HG02588 (cell line): Measurements from ENCODE around the gene MAPK10.
A peak's percentile ranks its signal among the peaks of the same experiment; 100 is the strongest.
"Not testable (repeated sequence)": the region's sequence is repeated elsewhere in the genome, so short reads cannot be mapped to it uniquely, and the experiment has no call there.

ENCODE experiments used
- ATAC-seq: cut with Tn5 transposase; IDR thresholded peaks from one replicate; pipeline ENCODE4 v1.9.1; 2021; ENCODE audit warnings: mild to moderate bottlenecking, moderate library complexity; ENCODE audit not compliant: unreplicated experiment

The MAPK10 gene

GRCh38 chr4:86043755-86044592 is 315.9 kb downstream of the MAPK10 start:
- no peak for ATAC-seq

GRCh38 chr4:86038037-86038436 is 321.8 kb downstream of the MAPK10 start:
- no peak for ATAC-seq

GRCh38 chr4:86036736-86037135 is 323.1 kb downstream of the MAPK10 start:
- ATAC-seq, result no peak

GRCh38 chr4:86035688-86036087 is 324.2 kb downstream of the MAPK10 start:
- ATAC-seq, result no peak

- no peak for ATAC-seq
Measured at GRCh38 chr4:86034616-86035015, 325.2 kb downstream of the MAPK10 start.

- no peak for ATAC-seq
Measured at GRCh38 chr4:86033171-86033570, 326.7 kb downstream of the MAPK10 start.

GRCh38 chr4:86032476-86033022 is 327.3 kb downstream of the MAPK10 start:
- no peak for ATAC-seq

- ATAC-seq, result no peak
Measured at GRCh38 chr4:86031927-86032326, 327.9 kb downstream of the MAPK10 start.

GRCh38 chr4:86026720-86027119 is 333.1 kb downstream of the MAPK10 start:
- ATAC-seq, result no peak

- not testable (repeated sequence) for ATAC-seq
Measured at GRCh38 chr4:86021671-86022070, 338.2 kb downstream of the MAPK10 start.

- ATAC-seq, result no peak
Measured at GRCh38 chr4:86019906-86020305, 339.9 kb downstream of the MAPK10 start.

GRCh38 chr4:86019362-86019761 is 340.5 kb downstream of the MAPK10 start:
- ATAC-seq, result no peak

- ATAC-seq, result no peak
Measured at GRCh38 chr4:86015412-86016350, 344.2 kb downstream of the MAPK10 start.

- ATAC-seq, result peak; percentile 84
Measured at GRCh38 chr4:86014599-86014998, 345.3 kb downstream of the MAPK10 start.

GRCh38 chr4:86013621-86014020 is 346.2 kb downstream of the MAPK10 start:
- no peak for ATAC-seq

GRCh38 chr4:86011117-86011516 is 348.7 kb downstream of the MAPK10 start:
- no peak for ATAC-seq

GRCh38 chr4:86007042-86007441 is 352.8 kb downstream of the MAPK10 start:
- ATAC-seq, result no peak

GRCh38 chr4:86006057-86006456 is 353.8 kb downstream of the MAPK10 start:
- no peak for ATAC-seq

- ATAC-seq, result no peak
Measured at GRCh38 chr4:86004030-86004429, 355.8 kb downstream of the MAPK10 start.

GRCh38 chr4:86001591-86001990 is 358.3 kb downstream of the MAPK10 start:
- ATAC-seq, result no peak

GRCh38 chr4:85995361-85995760 is 364.5 kb downstream of the MAPK10 start:
- ATAC-seq, result peak; percentile 71
